ENCODE data around the gene TCF7L1.
"Not testable (repeated sequence)": the region's sequence is repeated elsewhere in the genome, so short reads cannot be mapped to it uniquely, and the experiment has no call there.

Gene TCF7L1

DNA sequence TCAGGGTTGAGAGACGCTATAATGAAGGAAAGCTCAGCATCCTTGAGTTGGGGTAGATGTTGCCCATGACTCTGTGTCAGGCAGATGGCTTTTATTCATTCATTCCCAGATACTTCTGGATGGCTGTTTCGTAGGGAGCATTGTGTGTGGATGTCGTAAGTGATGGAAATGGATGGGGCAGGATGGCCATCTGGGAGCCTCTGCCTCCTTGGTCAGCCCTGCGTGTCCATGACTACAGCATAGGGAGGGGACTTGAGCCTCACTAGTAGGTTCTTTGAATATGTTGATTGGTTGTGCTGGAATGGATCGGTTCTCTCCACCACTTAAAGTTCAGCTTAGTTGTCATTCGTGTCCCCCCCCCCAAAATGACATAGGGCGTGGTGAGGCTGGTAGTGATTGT lies 149.7 kb downstream of the TCF7L1 start:
- DNase-seq (ENCODE audit: low read depth, low spot score): no peak

DNA sequence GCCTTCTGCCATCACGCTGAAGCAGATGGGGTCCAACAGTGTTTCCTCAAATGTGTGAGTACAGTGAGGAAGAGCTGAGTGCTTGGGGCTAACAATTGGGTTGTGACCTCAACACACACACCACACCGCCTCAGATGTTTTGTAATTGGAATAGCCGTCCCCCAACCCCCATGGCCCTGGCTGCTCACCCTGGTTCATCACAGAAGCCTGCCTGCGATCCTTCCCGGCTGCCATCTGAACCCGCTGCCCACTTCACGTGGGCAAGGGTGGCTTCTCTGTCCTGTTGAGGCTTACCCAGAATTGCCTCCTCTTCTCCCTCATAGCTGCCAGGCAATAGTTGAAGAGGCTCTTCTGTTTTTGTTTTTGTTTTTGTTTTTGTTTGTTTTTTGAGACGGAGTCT lies 150.4 kb downstream of the TCF7L1 start:
- DNase-seq (ENCODE audit: low read depth, low spot score): no peak

DNA sequence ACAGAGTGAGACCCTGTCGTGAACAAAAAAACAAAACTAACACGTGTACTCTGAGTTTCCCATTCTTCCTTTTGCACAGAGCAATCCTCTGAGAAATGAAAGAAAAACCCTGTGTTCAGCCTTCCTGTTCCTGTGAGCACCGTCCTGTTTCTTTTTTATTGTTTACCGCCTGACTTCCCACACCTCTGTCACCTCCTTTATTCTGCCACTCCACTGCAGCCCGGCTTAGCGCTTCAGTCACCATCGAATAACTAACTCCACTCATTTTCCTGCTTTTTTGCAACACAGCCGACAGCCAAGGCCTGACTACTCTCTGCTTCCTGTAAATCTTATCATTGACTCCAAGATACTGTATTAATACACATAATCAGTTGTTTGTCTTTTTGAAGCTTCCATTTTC lies 153.7 kb downstream of the TCF7L1 start:
- no peak for DNase-seq (ENCODE audit: low read depth, low spot score)

DNA sequence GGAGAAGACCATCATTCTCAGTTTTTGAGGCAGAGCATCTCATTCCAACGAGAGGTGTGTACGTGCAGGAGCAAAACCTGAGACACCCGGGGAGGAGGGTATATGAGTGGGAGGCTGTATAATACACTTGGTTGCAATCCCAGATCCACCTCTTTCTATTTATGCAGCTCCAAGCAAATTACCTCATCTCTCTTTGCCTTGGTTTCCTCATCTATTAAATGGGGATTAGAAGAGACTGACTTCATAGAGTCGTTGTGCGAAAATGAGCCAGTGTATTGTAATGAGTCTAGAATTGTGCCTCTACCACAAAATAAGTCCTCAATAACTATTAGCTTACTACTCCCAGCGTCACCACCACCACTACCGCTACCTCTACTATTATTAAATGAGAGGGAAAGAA lies 154.5 kb downstream of the TCF7L1 start:
- no peak for DNase-seq (ENCODE audit: low read depth, low spot score)

DNA sequence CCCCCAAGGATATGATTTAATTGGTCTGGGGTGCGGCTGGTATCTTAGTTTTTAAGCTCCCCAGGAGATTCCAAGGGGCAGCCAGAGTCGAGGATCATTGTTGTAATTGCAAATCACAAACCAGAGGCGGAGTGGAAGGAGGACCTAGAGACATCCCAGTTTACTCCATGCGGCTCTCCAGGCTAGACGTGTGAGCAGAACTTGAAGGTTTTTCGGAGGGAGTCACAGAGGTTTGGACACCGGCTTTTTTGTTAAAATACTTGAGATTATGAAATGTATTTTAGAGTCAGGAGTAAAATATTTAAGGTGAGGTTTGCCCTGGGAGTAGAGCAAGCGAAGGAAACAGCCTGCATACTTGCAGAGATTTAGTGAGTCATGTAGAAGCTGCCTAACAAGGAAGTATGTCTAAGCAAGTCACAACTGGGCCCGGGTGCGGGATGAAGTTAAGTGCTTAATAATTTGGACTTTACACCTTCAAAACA lies 155.1 kb downstream of the TCF7L1 start:
- DNase-seq (ENCODE audit: low read depth, low spot score): no peak

- no peak for DNase-seq (ENCODE audit: low read depth, low spot score)
These were observed 158.3 kb downstream of the TCF7L1 start for GRCh38 chr2:85291425-85292023.

DNA sequence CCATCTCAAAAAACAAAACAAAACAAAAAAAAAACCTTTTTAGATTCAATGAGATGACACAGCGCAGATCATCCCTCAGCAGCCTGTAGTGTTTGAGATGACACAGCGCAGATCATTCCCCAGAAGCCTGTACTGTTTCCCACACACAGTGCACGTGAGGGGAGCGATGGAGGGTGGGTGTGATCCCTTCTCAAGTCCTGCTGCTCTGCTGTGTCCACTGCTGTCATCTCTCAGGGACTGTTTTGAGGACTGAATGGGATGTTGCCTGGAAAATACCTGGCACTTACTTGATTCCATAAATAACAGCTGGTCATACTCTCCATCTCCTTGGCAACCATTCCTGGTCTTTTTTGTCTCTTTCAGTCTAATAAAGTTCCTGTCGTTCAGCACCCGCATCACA lies 168.9 kb downstream of the TCF7L1 start:
- no peak for DNase-seq (ENCODE audit: low read depth, low spot score)

- no peak for DNase-seq (ENCODE audit: low read depth, low spot score)
These were observed 170.8 kb downstream of the TCF7L1 start for GRCh38 chr2:85303780-85304531.

DNA sequence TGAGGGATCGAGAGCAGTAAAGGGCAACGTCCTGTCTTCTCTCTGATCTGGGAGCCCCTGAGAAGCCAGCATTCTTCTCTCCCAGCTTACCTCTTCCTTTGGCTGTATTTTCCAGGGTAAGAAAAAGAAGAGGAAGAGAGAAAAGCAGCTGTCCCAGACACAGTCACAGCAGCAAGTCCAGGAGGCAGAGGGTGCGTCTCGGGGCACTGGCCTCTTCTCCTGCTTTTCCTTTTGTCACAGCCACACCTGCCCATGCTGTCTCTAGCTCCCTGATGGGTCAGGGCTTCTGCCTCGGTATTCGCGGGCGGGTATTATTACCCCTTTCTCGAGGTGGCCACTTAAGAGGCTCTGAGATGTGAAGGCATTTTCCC lies 174.3 kb downstream of the TCF7L1 start:
- no peak for DNase-seq (ENCODE audit: low read depth, low spot score)

DNA sequence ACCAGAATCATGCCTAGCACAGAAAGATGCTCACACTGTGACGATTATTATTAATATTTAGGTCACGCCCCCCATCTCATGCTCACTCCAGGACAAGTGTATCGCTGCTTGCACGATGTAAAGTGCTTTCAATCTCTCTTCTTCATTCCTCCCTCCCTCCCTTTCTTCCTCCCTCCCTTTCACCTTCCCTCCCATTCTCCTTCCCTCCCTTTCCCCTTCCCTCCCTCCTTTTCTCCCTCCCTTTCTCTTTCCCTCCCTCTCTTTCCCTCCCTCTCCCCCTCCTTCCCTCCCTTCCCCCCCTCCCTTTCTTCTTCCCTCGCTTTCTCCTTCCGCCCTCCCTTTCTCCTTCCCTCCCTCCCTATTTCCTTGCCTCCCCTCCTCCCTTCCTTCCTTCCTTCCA lies 175.0 kb downstream of the TCF7L1 start:
- no peak for DNase-seq (ENCODE audit: low read depth, low spot score)

- no peak for DNase-seq (ENCODE audit: low read depth, low spot score)
These were observed 175.8 kb downstream of the TCF7L1 start for GRCh38 chr2:85308896-85309555.

- DNase-seq (ENCODE audit: low read depth, low spot score): no peak
These were observed 176.6 kb downstream of the TCF7L1 start for GRCh38 chr2:85309699-85310321.

DNA sequence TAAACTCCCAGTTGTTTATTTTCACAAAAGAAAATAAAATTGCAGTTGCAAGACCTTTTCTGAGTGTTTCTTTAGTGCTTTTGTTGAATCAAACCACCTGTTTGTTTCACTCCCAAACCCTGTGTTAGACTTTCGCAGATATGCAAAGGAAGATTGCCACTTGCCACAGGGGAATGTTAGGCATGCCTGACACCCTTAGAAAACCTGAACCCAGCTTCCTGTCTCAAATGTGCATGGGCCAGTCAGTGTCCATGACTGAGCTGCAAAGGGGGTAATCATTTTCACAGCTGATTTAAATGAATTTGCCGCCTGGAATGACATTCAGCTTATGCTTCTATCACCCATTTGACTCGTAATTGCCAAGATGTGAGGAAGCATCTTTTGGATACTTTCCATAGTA lies 177.1 kb downstream of the TCF7L1 start:
- DNase-seq (ENCODE audit: low read depth, low spot score): no peak

GRCh38 chr2:85312404-85312803 lies 179.2 kb downstream of the TCF7L1 start:
- no peak for DNase-seq (ENCODE audit: low read depth, low spot score)

GRCh38 chr2:85314884-85315242 lies 181.7 kb downstream of the TCF7L1 start:
- no peak for DNase-seq (ENCODE audit: low read depth, low spot score)

DNA sequence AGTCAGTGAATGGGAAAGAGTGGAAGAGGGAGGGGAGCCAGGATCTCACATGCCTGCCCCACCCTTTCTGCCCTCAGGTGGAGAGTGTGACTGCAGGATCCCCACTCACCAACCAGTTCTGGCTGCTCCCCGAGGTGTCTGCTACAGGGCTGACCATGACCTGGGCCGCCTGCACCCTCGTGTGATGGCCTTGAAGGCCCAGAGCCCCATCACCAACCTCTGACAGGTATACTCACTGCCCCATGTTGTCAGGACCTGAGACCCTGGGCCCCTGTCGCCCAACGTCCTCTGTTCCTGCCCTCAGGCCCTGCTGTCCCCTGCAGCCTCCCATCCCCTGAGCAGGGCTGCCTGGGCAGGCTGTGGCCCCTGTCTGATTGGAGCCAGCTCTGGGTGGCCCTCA lies 182.7 kb downstream of the TCF7L1 start:
- not testable (repeated sequence) for DNase-seq (ENCODE audit: low read depth, low spot score)

DNA sequence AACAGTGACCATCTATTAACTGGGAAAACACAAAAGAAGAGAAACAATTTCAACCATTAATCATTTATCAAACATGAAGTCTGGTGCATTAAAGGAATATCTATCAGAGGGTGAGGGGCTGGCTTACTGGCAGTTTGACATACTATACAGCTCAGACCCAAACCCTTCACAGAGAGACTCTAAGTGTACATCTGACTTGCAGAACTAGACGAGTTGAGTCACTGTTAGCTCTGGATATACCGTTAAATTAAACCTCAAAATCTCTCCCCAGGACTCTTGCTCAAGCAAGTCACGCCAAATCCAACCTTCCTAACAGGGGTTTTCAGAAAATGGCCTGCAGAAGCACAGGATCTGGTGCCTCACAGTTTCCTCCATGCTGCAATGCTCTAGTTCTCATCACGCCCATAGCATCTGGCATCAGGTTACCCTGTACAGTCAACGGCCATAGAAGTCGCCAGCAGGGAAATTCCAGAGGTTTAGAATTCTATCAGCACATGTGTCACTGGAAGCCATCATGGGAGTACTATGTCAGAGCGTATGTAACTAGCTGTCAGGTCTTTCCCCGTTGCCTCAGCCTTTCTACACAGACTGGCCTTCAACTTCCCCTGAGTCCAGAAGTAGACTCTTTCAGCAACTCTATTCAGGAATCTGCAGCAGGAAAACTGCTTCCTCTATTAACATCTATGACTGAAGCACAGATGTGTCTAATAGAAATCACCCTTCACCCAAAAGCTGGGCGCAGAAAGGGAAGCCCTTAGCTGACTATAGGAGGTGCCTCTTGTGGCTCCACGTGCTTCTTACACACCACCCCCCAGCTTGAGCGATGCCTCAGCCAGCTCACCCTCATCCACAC lies 185.3 kb downstream of the TCF7L1 start:
- no peak for DNase-seq (ENCODE audit: low read depth, low spot score)

GRCh38 chr2:85319796-85320195 lies 186.6 kb downstream of the TCF7L1 start:
- no peak for DNase-seq (ENCODE audit: low read depth, low spot score)

DNA sequence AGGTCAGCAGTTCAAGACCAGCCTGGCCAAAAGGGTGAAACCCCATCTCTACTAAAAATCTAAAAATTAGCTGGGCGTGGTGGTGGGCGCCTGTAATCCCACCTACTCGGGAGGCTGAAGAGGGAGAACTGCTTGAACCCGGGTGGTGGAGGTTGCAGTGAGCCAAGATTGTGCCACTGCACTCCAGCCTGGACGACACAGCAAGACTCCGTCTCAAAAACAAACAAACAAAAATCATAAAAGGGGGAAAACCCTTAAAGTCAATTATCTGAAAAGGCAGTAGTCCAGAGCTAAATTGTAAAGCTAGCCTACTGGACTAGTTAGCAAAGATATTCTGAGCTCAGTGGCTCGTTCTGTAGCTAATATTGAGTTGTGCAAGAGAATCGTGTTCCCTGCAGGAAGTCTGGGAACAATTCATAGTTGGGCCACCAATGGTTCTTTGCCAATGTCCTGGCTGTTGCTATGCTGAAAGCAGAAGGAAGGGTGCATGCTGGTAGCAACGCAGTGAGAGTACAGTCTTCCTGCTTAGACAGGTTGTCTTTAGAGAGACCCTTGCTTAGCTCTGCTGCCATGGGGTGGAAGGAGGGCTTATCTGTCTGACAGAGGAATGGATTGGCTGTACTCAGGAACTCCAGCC lies 190.3 kb downstream of the TCF7L1 start:
- no peak for DNase-seq (ENCODE audit: low read depth, low spot score)

- DNase-seq (ENCODE audit: low read depth, low spot score): not testable (repeated sequence)
These were observed 190.8 kb downstream of the TCF7L1 start for GRCh38 chr2:85323988-85324367.
